Keratinocyte (primary cell): ENCODE results near the gene CUX1. TPM values are rescaled to one million over a fixed set of nuclear protein-coding genes. Genes with fewer than 3 reads are reported as not detected.

Experiments
- DNase-seq: peaks from one replicate; pipeline ENCODE4 v3.0.0-alpha.2; 2011; ENCODE audit warnings: low read depth, missing footprints, low spot score
- FAIRE-seq: peaks from 2 replicates; lab custom pipeline; 2011; peaks lifted over from hg19 to GRCh38; lab: Jason Lieb, UNC
- H2AFZ ChIP-seq: 2 replicates; pipeline ENCODE4 v1.6.0; 2012; ENCODE audit warnings: low read length, control low read depth, inconsistent platforms; ENCODE audit not compliant: control insufficient read depth
- H3K27ac ChIP-seq: 2 replicates; pipeline ENCODE4 v1.5.1; 2011; ENCODE audit warnings: low read length; ENCODE audit not compliant: control insufficient read depth, insufficient read depth
- H3K27me3 ChIP-seq: 3 replicates; pipeline ENCODE4 v1.6.0; 2011; ENCODE audit warnings: low read length; ENCODE audit not compliant: control insufficient read depth, insufficient read depth; ENCODE audit errors: extremely low read depth
- H3K36me3 ChIP-seq, 2 experiments: 2 replicates in 1 of 2; 3 replicates in 1 of 2; pipeline ENCODE4 v1.5.1; 2011; ENCODE audit warnings: low read length in 2 of 2, mild to moderate bottlenecking in 1 of 2; ENCODE audit not compliant: control insufficient read depth in 2 of 2, insufficient read depth in 2 of 2; ENCODE audit errors: extremely low read depth in 1 of 2
- H3K4me1 ChIP-seq: 3 replicates; pipeline ENCODE4 v1.5.1; 2011; ENCODE audit warnings: low read length; ENCODE audit not compliant: control insufficient read depth, insufficient read depth; ENCODE audit errors: extremely low read depth
- H3K4me2 ChIP-seq: 3 replicates; pipeline ENCODE4 v1.6.0; 2011; ENCODE audit warnings: low read depth, low read length; ENCODE audit not compliant: control insufficient read depth, insufficient read depth; ENCODE audit errors: extremely low read depth
- H3K4me3 ChIP-seq, 3 experiments: fragments of 200-600 bp in 1 of 3; sonication (generic) in 1 of 3; 2 replicates in 2 of 3; 3 replicates in 1 of 3; pipeline ENCODE4 v1.5.1; 2011 to 2016; ENCODE audit warnings: low read length in 3 of 3, mild to moderate bottlenecking in 3 of 3, control low read depth in 2 of 3, inconsistent platforms in 1 of 3, low read depth in 1 of 3, mixed read lengths in 1 of 3, mixed run types in 1 of 3, moderate library complexity in 1 of 3; ENCODE audit not compliant: control insufficient read depth in 2 of 3, insufficient read depth in 2 of 3; ENCODE audit errors: extremely low read depth in 1 of 3
- H3K79me2 ChIP-seq: 2 replicates; pipeline ENCODE4 v1.6.0; 2012; ENCODE audit warnings: low read length; ENCODE audit not compliant: control insufficient read depth, insufficient read depth
- H3K9ac ChIP-seq: 3 replicates; pipeline ENCODE4 v1.6.0; 2011; ENCODE audit warnings: low read length; ENCODE audit not compliant: control insufficient read depth, insufficient read depth; ENCODE audit errors: extremely low read depth
- H3K9me1 ChIP-seq: 3 replicates; pipeline ENCODE4 v1.6.0; 2011; ENCODE audit warnings: low read length; ENCODE audit not compliant: control insufficient read depth, insufficient read depth; ENCODE audit errors: extremely low read depth
- H3K9me3 ChIP-seq: 2 replicates; pipeline ENCODE4 v1.5.1; 2012; ENCODE audit warnings: low read depth, low read length; ENCODE audit not compliant: control insufficient read depth
- H4K20me1 ChIP-seq: 3 replicates; pipeline ENCODE4 v1.6.0; 2011; ENCODE audit warnings: low read length; ENCODE audit not compliant: control insufficient read depth, insufficient read depth; ENCODE audit errors: extremely low read depth
- CTCF ChIP-seq, 3 experiments: IDR thresholded peaks in 1 of 3; conservative IDR thresholded peaks in 1 of 3; optimal IDR thresholded peaks in 1 of 3; 2 replicates in 2 of 3; 3 replicates in 1 of 3; pipeline versions ENCODE3 to v1.5.1; 2011; ENCODE audit warnings: low read length in 3 of 3, mild to moderate bottlenecking in 3 of 3, moderate library complexity in 2 of 3, control low read depth in 1 of 3, inconsistent platforms in 1 of 3; ENCODE audit not compliant: insufficient read depth in 2 of 3; ENCODE audit errors: extremely low read depth in 1 of 3
- EZH2 ChIP-seq: IDR thresholded peaks from one replicate; pipeline ENCODE4 v1.6.1; 2012; ENCODE audit warnings: inconsistent platforms, mild to moderate bottlenecking, low read length, moderate library complexity
- dilution Hi-C: fragments of 300-500 bp; cut with MboI; formaldehyde crosslinking; loops from one replicate; pipeline ENCODE4 v1.7.0; 2020; ENCODE audit warnings: low sequenced_read_pairs; ENCODE audit not compliant: extremely low pct_ligation_motif_present
- polyA plus RNA-seq, 5 experiments: library from polyadenylated mRNA; depleted of rRNA in 3 of 5; stranded (reverse) in 3 of 5; stranded (forward) in 1 of 5; unstranded in 1 of 5; fragments of >200 nt; gene quantifications; 1 replicate in 1 of 5; 2 replicates in 3 of 5; 3 replicates in 1 of 5; pipeline versions ENCODE4 v1.2.1 to v1.2.3, GENCODE V29; 2011 to 2012; ENCODE audit warnings: missing spikeins in 2 of 5, low read depth in 1 of 5, low replicate concordance in 1 of 5

Gene CUX1
- polyA plus RNA-seq, 1 donor (not counting 4 experiments of a cell fraction or from before 2014, with no cell fraction given), result 18.3 TPM

GRCh38 chr7:101939136-101939695 lies 121.8 kb downstream of the CUX1 start:
- Histone ChIP-seq H3K9me1 (no peaks in the 10 kb centered on the region), H3K27me3 (no peaks in the 10 kb centered on the region), H3K4me2 (no peak overlapping the region), H4K20me1 (peaks cover 3% of the 10 kb centered on the region), H3K36me3 (peaks cover 0 to 1% of the 10 kb centered on the region in 2 experiments), H3K9ac (no peak overlapping the region), H3K4me3 (no peak overlapping the region), H3K79me2 (peaks cover 1% of the 10 kb centered on the region), H3K9me3 (no peaks in the 10 kb centered on the region), H2AFZ (no peak overlapping the region), H3K27ac (no peak overlapping the region), H3K4me1 (peaks cover 36% of the 10 kb centered on the region)
- dilution Hi-C loops, result no loop called here
- FAIRE-seq, result no peak
- TF ChIP-seq EZH2, result no peak
- no peak for TF ChIP-seq CTCF (optimal IDR thresholded peaks at IDR 0.05 in 1 of 3, IDR thresholded peaks at IDR 0.05 in 1 of 3, conservative IDR thresholded peaks at IDR 0.05 in 1 of 3; ENCODE audit: extremely low read depth in 1 of 3, insufficient read depth in 2 of 3, low read length in 3 of 3)
- no peak for DNase-seq

- peaks cover 3% of the 10 kb centered on the region for H4K20me1 ChIP-seq
- no peaks in the 10 kb centered on the region for H3K9me3 ChIP-seq
- H3K27me3 ChIP-seq, result no peaks in the 10 kb centered on the region
- no peak for TF ChIP-seq CTCF (optimal IDR thresholded peaks at IDR 0.05 in 1 of 3, IDR thresholded peaks at IDR 0.05 in 1 of 3, conservative IDR thresholded peaks at IDR 0.05 in 1 of 3; ENCODE audit: extremely low read depth in 1 of 3, insufficient read depth in 2 of 3, low read length in 3 of 3)
- no peak for TF ChIP-seq EZH2
- no peak overlapping the region for H2AFZ ChIP-seq
- FAIRE-seq (no peak), DNase-seq (no peak)
- no peak overlapping the region for H3K9ac ChIP-seq
- peaks cover 3% of the 10 kb centered on the region for H3K79me2 ChIP-seq
- no peak overlapping the region for H3K4me3 ChIP-seq
- peaks cover 0 to 3% of the 10 kb centered on the region in 2 experiments for H3K36me3 ChIP-seq
- no peak overlapping the region for H3K4me2 ChIP-seq
- peaks cover 36% of the 10 kb centered on the region for H3K4me1 ChIP-seq
- H3K27ac ChIP-seq, result no peak overlapping the region
- dilution Hi-C loops, result no loop called here
- peaks cover 2% of the 10 kb centered on the region for H3K9me1 ChIP-seq
These were observed 122.7 kb downstream of the CUX1 start for GRCh38 chr7:101940151-101940550.
